Measurements from ENCODE around the gene RDM1.

Gene RDM1

GRCh38 chr17:35932586-35932985, 2.0 kb upstream of the RDM1 start (continued):
- TF ChIP-seq TSHZ2 (CRISPR knock-in tag; IDR thresholded peaks at IDR 0.05): no peak
- TF ChIP-seq OSR1 (CRISPR knock-in tag; IDR thresholded peaks at IDR 0.05): no peak
- no peak for TF ChIP-seq RARB (CRISPR knock-in tag; IDR thresholded peaks at IDR 0.05)
- no peak for TF ChIP-seq ZNF565 (CRISPR knock-in tag; conservative IDR thresholded peaks at IDR 0.05; ENCODE audit: low read depth)

- TF ChIP-seq TSHZ2 (CRISPR knock-in tag; IDR thresholded peaks at IDR 0.05) (no peak), TCF4 (CRISPR knock-in tag; IDR thresholded peaks at IDR 0.05; ENCODE audit: borderline replicate concordance) (no peak), ZFP30 (CRISPR knock-in tag; IDR thresholded peaks at IDR 0.05) (no peak), ESRRG (CRISPR knock-in tag; IDR thresholded peaks at IDR 0.05) (no peak), GLIS3 (CRISPR knock-in tag; IDR thresholded peaks at IDR 0.05) (no peak), ZNF70 (CRISPR knock-in tag; IDR thresholded peaks at IDR 0.05) (no peak), OSR1 (CRISPR knock-in tag; IDR thresholded peaks at IDR 0.05) (no peak), TOX (CRISPR knock-in tag; IDR thresholded peaks at IDR 0.05; ENCODE audit: borderline replicate concordance) (no peak), CSDC2 (CRISPR knock-in tag; IDR thresholded peaks at IDR 0.05) (no peak)
- peak; percentile 47 for ATAC-seq
Observed at GRCh38 chr17:35931794-35932425, 1.3 kb upstream of the RDM1 start.

- no peak for ATAC-seq
- no peak for TF ChIP-seq CSRNP3 (CRISPR knock-in tag; IDR thresholded peaks at IDR 0.05)
- TF ChIP-seq OSR1 (CRISPR knock-in tag; IDR thresholded peaks at IDR 0.05): no peak
- no peak for TF ChIP-seq BACH2 (CRISPR knock-in tag; IDR thresholded peaks at IDR 0.05; ENCODE audit: borderline replicate concordance)
- no peak for TF ChIP-seq ESRRG (CRISPR knock-in tag; IDR thresholded peaks at IDR 0.05)
- TF ChIP-seq ZNF8 (CRISPR knock-in tag; IDR thresholded peaks at IDR 0.05): no peak
- TF ChIP-seq CSDC2 (CRISPR knock-in tag; IDR thresholded peaks at IDR 0.05): no peak
- TF ChIP-seq SNAI2 (CRISPR knock-in tag; IDR thresholded peaks at IDR 0.05): no peak
- TF ChIP-seq PPARA (CRISPR knock-in tag; IDR thresholded peaks at IDR 0.05; ENCODE audit: borderline replicate concordance): no peak
- no peak for TF ChIP-seq ISL1 (CRISPR knock-in tag; IDR thresholded peaks at IDR 0.05)
- no peak for TF ChIP-seq ZFP3 (CRISPR knock-in tag; IDR thresholded peaks at IDR 0.05)
- no peak for TF ChIP-seq PATZ1 (CRISPR knock-in tag; IDR thresholded peaks at IDR 0.05; ENCODE audit: borderline replicate concordance)
- TF ChIP-seq GLIS3 (CRISPR knock-in tag; IDR thresholded peaks at IDR 0.05): no peak
- TF ChIP-seq ARNTL (CRISPR knock-in tag; IDR thresholded peaks at IDR 0.05; ENCODE audit: borderline replicate concordance, low read depth): no peak
- no peak for TF ChIP-seq ZNF70 (CRISPR knock-in tag; IDR thresholded peaks at IDR 0.05)
Observed at GRCh38 chr17:35927714-35928113, 2.9 kb downstream of the RDM1 start.

All from SK-N-SH treated with all-trans-retinoic acid at 6 μM for 48 hours (cell line).